GM18951 (cell line): Measurements from ENCODE around the gene AJAP1.

ENCODE experiments used
- POLR2A ChIP-seq: IDR thresholded peaks from 4 replicates; pipeline ENCODE4 v1.6.1; 2011; ENCODE audit warnings: mild to moderate bottlenecking; ENCODE audit not compliant: insufficient read length, insufficient read depth; ENCODE audit errors: extremely low read depth
- in situ Hi-C: fragments of 300-500 bp; cut with MboI; formaldehyde crosslinking; loops from one replicate; pipeline ENCODE4 v1.12.0; 2022; ENCODE audit warnings: low sequenced_read_pairs, mixed read lengths, inconsistent platforms; ENCODE audit not compliant: unreplicated experiment

AJAP1 gene

DNA sequence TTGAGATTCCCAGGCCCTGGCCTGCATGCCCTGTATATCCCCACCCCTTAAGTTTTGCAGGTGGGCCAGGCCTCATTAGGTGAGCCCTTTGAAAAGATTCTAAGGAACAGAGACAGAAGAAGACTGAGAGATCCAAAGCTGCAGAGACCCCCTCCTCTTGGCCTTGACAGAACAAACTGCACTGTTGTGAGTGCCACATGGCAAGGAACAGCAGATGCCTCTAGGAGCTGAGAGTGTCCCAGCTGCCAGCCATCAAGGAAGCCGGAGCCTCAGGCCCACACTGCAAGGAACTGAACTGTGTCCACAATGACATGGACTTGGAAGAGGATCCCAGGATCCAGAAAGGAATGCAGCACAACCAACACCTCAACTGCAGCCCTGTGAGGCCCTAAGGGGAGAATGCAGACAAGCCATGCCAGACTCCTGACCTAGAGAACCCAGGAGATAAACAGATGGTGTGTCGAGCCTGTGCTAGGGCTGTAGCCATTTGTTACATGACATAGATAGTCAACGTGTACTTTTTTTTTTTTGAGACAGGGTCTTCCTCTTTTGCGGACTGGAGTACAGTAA lies 182.7 kb downstream of the AJAP1 start:
- in situ Hi-C loops: no loop called here
- TF ChIP-seq POLR2A: no peak

GRCh38 chr1:4837752-4838151 lies 183.3 kb downstream of the AJAP1 start:
- TF ChIP-seq POLR2A: no peak
- in situ Hi-C loops: no loop called here

DNA sequence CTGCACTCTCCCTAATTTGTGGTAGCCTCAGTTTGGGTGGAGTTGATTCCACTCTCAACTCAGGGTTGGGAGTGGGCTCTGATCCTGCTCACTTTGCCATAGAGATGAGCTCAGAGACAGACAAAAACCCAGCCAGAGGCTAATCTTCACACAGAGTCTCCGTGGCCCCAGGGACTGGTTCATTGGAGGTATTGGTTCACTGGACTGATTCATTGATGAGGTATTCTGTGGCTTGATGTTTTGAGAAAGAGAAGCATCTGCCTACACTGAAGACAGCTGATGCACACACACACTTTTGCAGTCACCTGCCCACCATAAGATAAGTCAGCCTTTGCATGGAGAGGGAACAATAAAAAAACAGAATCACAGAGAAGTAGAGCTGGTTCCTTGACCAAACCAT lies 183.8 kb downstream of the AJAP1 start:
- in situ Hi-C loops: no loop called here
- TF ChIP-seq POLR2A: no peak
